Prostate gland (tissue), 2 donors: ENCODE results near the gene TBATA. TPM values are rescaled to one million over a fixed set of nuclear protein-coding genes. Genes with fewer than 3 reads are reported as not detected.
"Not testable (repeated sequence)": the region's sequence is repeated elsewhere in the genome, so short reads cannot be mapped to it uniquely, and the experiment has no call there.

ENCODE experiments used
- DNase-seq: peaks from one replicate; pipeline ENCODE4 v3.0.0-alpha.2; 2019; ENCODE audit warnings: low spot score
- H3K27ac ChIP-seq, 2 donors: fragments of 200-600 bp; sonication (generic); 2 replicates each; pipeline ENCODE4 v1.5.1; 2017 to 2019
- H3K27me3 ChIP-seq: fragments of 200-600 bp; sonication (generic); replicated peaks from 2 replicates; pipeline ENCODE4 v1.5.1; 2019; ENCODE audit not compliant: insufficient read depth
- H3K36me3 ChIP-seq, 2 donors: fragments of 200-600 bp; sonication (generic); 1 replicate in 1 of 2; 2 replicates in 1 of 2; pipeline versions ENCODE4 v1.5.1 to v1.8.1; 2017 to 2019
- H3K4me1 ChIP-seq: fragments of 200-600 bp; sonication (generic); replicated peaks from 2 replicates; pipeline ENCODE4 v1.5.1; 2019
- H3K4me3 ChIP-seq, 2 donors: fragments of 200-600 bp; sonication (generic); 2 replicates each; pipeline ENCODE4 v1.5.1; 2017 to 2019
- H3K9me3 ChIP-seq: fragments of 200-600 bp; sonication (generic); 2 replicates; pipeline ENCODE4 v1.5.1; 2017
- CTCF ChIP-seq, 4 experiments: fragments of 200-600 bp in 2 of 4; fragments of 450-650 bp in 2 of 4; sonication (generic) in 2 of 4; IDR thresholded peaks; 1 replicate in 3 of 4; 2 replicates in 1 of 4; pipeline ENCODE4 v1.5.1; 2016 to 2019; ENCODE audit warnings: antibody characterized with exemption in 4 of 4, mild to moderate bottlenecking in 2 of 4, moderate library complexity in 2 of 4
- POLR2A ChIP-seq: fragments of 450-650 bp; IDR thresholded peaks from one replicate; pipeline ENCODE4 v1.6.1; 2016; ENCODE audit warnings: antibody characterized with exemption, mild to moderate bottlenecking
- POLR2AphosphoS5 ChIP-seq: sonication (generic); formaldehyde crosslinking; IDR thresholded peaks from one replicate; pipeline ENCODE4 v1.6.1; 2017; ENCODE audit warnings: antibody characterized with exemption
- WGBS: methylation state at CpG from one replicate; pipeline ENCODE4 v1.1.5; 2018; 5-methylcytosine and 5-hydroxymethylcytosine counted together
- intact Hi-C: fragments of 100-400 bp; cut with DNase I; formaldehyde crosslinking; loops from one replicate; pipeline ENCODE4 v1.14.2; 2022
- total RNA-seq, 2 donors: library from RNA; depleted of rRNA; stranded (reverse); fragments of >200 nt; gene quantifications; one replicate each; pipeline ENCODE4 v1.1.0, GENCODE V29; 2016

TBATA gene
- total RNA-seq, 2 donors from 2014 or later, result 0.57 TPM; not detected in 1

- Histone ChIP-seq H3K27me3 (no peaks in the 10 kb centered on the region), H3K4me3 (no peak overlapping the region), H3K27ac (no peak overlapping the region), H3K4me1 (no peaks in the 10 kb centered on the region), H3K9me3 (no peaks in the 10 kb centered on the region), H3K36me3 (no peaks in the 10 kb centered on the region)
- WGBS, result 81% methylated on average over 2 of the region's 2 CpGs
- TF ChIP-seq POLR2AphosphoS5 (no peak), CTCF (IDR thresholded peaks at IDR 0.05) (no peak)
- DNase-seq, result no peak
- intact Hi-C loops, result no loop called here
Observed at GRCh38 chr10:70770001-70770400, 15.2 kb downstream of the TBATA start.

- no peak for DNase-seq
- no peak overlapping the region for H3K27ac ChIP-seq
- no peaks in the 10 kb centered on the region for H3K27me3 ChIP-seq
- TF ChIP-seq CTCF (IDR thresholded peaks at IDR 0.05), result no peak
- no peak for TF ChIP-seq POLR2AphosphoS5
- no peak for TF ChIP-seq POLR2A
- H3K4me1 ChIP-seq, result no peaks in the 10 kb centered on the region
- H3K36me3 ChIP-seq, result no peaks in the 10 kb centered on the region
- intact Hi-C loops, result no loop called here
- 73% methylated on average over 4 of the region's 4 CpGs for WGBS
- H3K4me3 ChIP-seq, result no peak overlapping the region
- no peaks in the 10 kb centered on the region for H3K9me3 ChIP-seq
Observed at GRCh38 chr10:70769121-70769520, 16.1 kb downstream of the TBATA start.

GRCh38 chr10:70768026-70768685 lies 17.0 kb downstream of the TBATA start:
- H3K36me3 ChIP-seq, DNase-seq: not testable (repeated sequence)
- WGBS, result 66% methylated on average over 6 of the region's 6 CpGs

GRCh38 chr10:70765794-70766594 lies 19.2 kb downstream of the TBATA start:
- intact Hi-C loops, result no loop called here
- no peaks in the 10 kb centered on the region for H3K27me3 ChIP-seq
- H3K36me3 ChIP-seq, result no peaks in the 10 kb centered on the region
- no peak for TF ChIP-seq POLR2A
- no peak for TF ChIP-seq CTCF (IDR thresholded peaks at IDR 0.05)
- TF ChIP-seq POLR2AphosphoS5, result no peak
- WGBS, result 96% methylated on average over 8 of the region's 8 CpGs
- H3K4me3 ChIP-seq, result no peak overlapping the region
- DNase-seq, result no peak
- H3K27ac ChIP-seq, result no peak overlapping the region
- no peaks in the 10 kb centered on the region for H3K9me3 ChIP-seq
- no peaks in the 10 kb centered on the region for H3K4me1 ChIP-seq

More at GRCh38 chr10:70768026-70768685, 17.0 kb downstream of the TBATA start:
- intact Hi-C loops, H3K4me1 ChIP-seq, H3K27me3 ChIP-seq, H3K27ac ChIP-seq, H3K9me3 ChIP-seq, H3K4me3 ChIP-seq: not testable (repeated sequence)

GRCh38 chr10:70763567-70763966 lies 21.6 kb downstream of the TBATA start:
- TF ChIP-seq POLR2AphosphoS5 (no peak), CTCF (IDR thresholded peaks at IDR 0.05) (no peak), POLR2A (no peak)
- Histone ChIP-seq H3K36me3 (no peaks in the 10 kb centered on the region), H3K27me3 (no peaks in the 10 kb centered on the region), H3K9me3 (no peaks in the 10 kb centered on the region), H3K27ac (no peak overlapping the region), H3K4me3 (no peak overlapping the region), H3K4me1 (no peaks in the 10 kb centered on the region)
- no peak for DNase-seq
- WGBS, result 69% methylated on average over 3 of the region's 3 CpGs
- intact Hi-C loops, result no loop called here
